Measurements from ENCODE around the gene NEURL1. TPM values are rescaled to one million over a fixed set of nuclear protein-coding genes. Genes with fewer than 3 reads are reported as not detected.
A peak's percentile ranks its signal among the peaks of the same experiment; 100 is the strongest.
"Not testable (repeated sequence)": the region's sequence is repeated elsewhere in the genome, so short reads cannot be mapped to it uniquely, and the experiment has no call there.

Gene NEURL1
- polyA plus RNA-seq, 1 donor, result 40.5 TPM

GRCh38 chr10:103463499-103463898 is 30.0 kb upstream of the NEURL1 start:
- DNase-seq (ENCODE audit: low read depth), result no peak

- no peak for DNase-seq (ENCODE audit: low read depth)
These were observed 27.9 kb upstream of the NEURL1 start for GRCh38 chr10:103465411-103466179.

DNA sequence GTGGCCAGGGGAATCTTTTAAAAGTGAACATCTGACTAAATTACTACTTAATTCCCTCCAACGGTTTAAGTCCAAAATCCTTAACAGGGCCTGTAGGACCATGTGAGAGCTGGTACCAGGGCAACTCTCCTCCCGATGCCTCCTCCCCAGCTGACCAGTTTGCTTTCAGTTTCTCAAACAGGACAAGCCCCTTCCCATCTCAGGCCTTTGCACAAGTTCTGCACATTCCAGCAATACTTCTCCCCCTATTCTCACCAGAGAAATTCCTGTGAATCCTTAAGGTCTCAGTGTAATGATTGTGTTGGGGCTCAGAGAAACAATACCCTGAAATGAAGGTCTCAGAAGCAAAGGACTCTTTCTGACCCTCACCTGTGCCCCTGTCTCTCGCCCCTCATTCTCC is 26.8 kb upstream of the NEURL1 start:
- DNase-seq (ENCODE audit: low read depth), result no peak

DNA sequence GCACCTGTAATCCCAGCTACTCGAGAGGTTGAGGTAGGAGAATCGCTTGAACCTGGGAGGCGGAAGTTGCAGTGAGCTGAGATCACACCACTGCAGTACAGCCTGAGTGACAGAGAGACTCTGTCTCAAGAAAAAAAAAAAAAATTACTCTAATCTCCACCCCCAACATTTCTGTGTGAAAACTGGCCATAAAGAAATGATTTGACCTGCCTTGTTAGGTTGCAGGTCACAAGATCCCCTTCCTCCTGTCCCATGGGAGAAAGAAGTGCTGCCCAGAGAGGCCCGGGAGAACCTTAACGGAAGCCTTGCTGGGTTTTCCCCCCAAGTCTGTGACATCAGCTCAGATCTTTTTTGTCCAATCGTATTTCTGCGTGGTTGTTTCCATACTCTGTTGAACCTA is 26.1 kb upstream of the NEURL1 start:
- DNase-seq (ENCODE audit: low read depth), result no peak

- no peak for DNase-seq (ENCODE audit: low read depth)
These were observed 24.3 kb upstream of the NEURL1 start for GRCh38 chr10:103469201-103469600.

- no peak for DNase-seq (ENCODE audit: low read depth)
These were observed 22.5 kb upstream of the NEURL1 start for GRCh38 chr10:103470761-103471653.

- no peak for DNase-seq (ENCODE audit: low read depth)
These were observed 21.5 kb upstream of the NEURL1 start for GRCh38 chr10:103472005-103472404.

- DNase-seq (ENCODE audit: low read depth), result no peak
These were observed 20.2 kb upstream of the NEURL1 start for GRCh38 chr10:103473261-103473671.

GRCh38 chr10:103474077-103474476 is 19.4 kb upstream of the NEURL1 start:
- DNase-seq (ENCODE audit: low read depth), result no peak

GRCh38 chr10:103475437-103475836 is 18.1 kb upstream of the NEURL1 start:
- no peak for DNase-seq (ENCODE audit: low read depth)

GRCh38 chr10:103476046-103476768 is 17.3 kb upstream of the NEURL1 start:
- no peak for DNase-seq (ENCODE audit: low read depth)

DNA sequence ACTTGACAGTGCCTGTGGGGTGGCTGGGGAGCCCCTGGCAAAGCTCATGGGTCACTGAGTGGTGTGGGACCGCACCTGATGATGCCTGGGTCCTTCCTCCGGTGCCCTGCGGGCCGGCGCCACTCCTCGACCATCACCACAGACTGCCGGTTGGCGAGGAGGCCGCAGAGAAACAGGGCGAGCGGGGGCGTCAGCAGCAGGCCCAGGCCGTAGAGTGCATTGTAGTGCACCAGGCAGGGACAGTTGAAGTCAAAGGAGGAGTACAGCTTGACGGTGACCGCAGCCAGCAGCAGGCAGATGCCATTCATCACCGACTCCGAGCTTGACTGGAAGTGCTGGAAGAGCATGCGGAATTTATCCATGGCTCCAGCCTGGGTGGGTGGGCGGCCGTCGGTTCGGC is 14.8 kb upstream of the NEURL1 start:
- no peak for DNase-seq (ENCODE audit: low read depth)

DNA sequence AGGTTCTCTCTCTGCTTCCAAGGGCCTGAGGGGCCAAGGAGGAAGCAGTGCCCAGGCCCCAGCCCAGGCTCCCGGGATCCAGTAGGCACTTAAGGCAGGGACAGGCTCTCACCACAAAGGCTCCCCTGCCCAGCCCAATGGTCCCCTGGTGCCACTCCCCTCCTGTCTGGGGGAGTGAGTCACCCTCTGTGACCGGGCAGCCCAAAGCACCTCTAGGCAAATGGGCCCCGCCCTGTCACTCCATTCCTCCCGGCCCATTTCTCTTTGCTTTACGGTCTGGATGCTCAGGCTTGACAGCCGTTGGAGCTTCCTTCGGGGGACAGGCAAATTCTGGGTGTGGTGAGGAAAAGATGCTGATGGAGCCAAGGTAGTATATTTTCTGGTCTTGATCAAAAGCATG is 14.4 kb upstream of the NEURL1 start, which contains the start of gene CALHM3:
Gene CALHM3, minus strand, starts transcription at position 106 of the 400 bp plus-strand sequence. CDS start 208 bp downstream, outside the sequence.
- DNase-seq (ENCODE audit: low read depth), result no peak

DNA sequence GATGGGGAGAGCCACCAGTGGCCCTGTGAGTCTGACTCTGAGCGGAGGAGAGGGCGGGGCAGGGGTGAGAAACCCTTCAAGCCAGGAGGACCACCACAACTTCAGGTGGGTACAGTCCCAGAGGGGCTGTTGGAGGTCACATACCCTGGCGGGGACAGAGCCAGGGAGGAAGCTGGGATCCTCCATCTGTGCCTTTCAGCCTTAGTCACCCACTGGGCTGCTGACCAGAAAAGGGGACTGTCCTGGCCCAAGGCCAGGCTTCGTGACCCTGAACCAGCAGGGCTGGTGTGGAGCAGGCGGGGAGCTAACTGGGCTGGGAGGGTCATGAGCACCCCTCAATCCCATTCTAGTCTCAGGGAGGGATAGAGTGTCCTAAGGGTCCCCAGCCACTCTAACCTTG is 13.0 kb upstream of the NEURL1 start:
- DNase-seq (ENCODE audit: low read depth), result no peak

GRCh38 chr10:103481974-103482531 is 11.5 kb upstream of the NEURL1 start:
- peak; percentile 44 for DNase-seq (ENCODE audit: low read depth)

- DNase-seq (ENCODE audit: low read depth), result not testable (repeated sequence)
These were observed 6.7 kb upstream of the NEURL1 start for GRCh38 chr10:103486635-103487409.

GRCh38 chr10:103487410-103487708 is 6.1 kb upstream of the NEURL1 start:
- DNase-seq (ENCODE audit: low read depth), result no peak

- DNase-seq (ENCODE audit: low read depth), result no peak
These were observed 2.6 kb upstream of the NEURL1 start for GRCh38 chr10:103490986-103491314.

GRCh38 chr10:103491729-103492364 is 1.7 kb upstream of the NEURL1 start:
- no peak for DNase-seq (ENCODE audit: low read depth)

DNA sequence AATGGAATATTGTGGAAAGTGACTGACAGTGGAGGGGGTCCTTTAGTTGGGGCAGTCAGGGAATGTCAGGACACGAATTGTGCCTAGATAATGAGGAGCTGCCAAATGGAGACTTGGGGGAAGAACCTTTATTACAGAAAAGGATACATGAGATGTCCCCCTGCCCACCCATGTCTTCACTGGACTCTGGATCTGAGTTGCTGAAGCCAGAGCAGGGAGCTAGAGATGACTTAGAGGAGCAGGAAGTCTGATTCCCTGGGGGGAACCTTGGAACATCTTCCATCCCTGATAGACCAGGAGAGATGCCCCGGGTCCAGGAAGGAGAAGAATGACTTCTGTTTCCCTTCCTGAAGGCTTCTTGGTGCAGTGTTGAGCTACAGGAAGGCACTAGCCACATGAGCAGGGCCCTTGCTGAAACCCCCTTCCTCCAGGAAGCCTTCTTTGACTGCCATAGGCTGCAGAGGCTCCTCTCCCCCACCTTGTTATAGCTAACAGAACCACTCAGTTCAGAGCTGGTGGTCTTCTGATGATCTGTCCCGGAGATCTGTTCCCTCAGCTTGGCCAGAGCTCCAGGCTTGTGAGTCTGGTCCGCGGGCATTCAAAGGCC is 747 bp upstream of the NEURL1 start:
- DNase-seq (ENCODE audit: low read depth), result no peak

Measured in forelimb muscle (tissue), 1 donor.